Superior temporal gyrus (tissue), 1 donor: Measurements from ENCODE around the gene ADCY2.

Source experiments
- DNase-seq: peaks from one replicate; pipeline ENCODE4 v3.0.0-alpha.2; 2016; ENCODE audit errors: extremely low spot score

Gene ADCY2

DNA sequence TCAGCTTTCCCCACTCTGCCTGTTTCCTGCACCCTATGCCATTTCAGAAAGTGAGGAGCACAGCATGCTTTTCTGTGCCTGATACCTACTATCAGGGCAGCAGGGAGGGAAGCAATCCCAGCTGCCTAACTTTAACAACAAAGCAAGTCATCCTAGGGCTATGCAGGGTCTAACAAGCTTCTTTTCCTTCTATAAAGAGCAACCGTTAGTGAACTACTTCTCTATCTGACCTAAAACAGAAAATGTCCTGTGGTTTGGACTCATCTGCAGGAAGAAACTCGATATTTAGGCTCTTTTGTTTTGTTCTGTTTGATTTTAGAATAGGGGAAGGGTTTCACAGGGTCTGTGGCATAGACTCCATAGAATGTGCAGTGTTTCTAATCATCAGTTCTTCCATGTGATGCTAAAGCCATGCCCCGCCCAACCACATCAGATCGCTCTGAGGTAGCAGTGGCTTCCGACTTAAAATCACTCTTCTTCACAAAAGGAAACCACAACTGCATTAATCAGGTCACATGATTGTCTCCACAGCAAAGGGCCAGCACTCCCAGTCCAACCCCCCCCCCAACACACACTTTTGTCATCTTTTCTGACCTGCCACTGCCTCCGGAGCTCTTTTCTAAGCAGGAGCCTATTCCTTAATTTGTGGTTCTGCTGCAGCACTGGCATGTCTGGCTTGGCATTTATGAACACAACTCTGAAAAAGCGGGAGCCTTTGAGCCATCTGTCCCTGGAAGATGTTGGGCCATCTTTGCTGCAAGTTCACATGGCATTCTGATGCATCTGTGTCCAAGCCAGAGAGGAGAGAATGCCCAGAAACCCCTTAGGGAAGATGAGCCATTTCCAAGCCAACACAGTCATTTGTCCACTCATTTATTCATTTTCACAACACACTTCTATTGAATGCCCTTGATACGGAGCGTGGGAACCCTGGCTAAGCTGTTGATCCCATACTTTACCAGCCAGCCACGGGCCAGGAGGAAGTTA is 383.4 kb downstream of the ADCY2 start:
- no peak for DNase-seq

DNA sequence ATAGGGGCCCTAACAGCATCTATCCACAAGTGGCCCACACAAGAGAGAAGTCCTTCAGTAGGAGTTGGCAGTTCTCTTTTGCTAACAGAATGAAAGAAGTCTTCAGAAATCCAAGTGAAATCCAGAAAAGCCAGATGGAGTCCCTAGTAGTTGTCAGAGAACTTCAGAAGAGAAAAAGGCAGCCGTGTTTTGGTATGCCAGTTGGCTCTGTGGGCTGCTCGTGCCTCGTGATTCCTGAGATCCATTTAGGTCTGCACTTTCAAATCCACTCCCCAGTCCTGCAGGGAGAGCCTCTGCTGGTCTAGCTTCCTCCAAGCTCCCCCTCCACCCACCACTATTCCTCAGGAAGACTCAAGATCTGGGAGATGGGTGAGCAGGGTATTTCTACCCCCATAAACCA is 386.0 kb downstream of the ADCY2 start:
- DNase-seq: peak; percentile 31

DNA sequence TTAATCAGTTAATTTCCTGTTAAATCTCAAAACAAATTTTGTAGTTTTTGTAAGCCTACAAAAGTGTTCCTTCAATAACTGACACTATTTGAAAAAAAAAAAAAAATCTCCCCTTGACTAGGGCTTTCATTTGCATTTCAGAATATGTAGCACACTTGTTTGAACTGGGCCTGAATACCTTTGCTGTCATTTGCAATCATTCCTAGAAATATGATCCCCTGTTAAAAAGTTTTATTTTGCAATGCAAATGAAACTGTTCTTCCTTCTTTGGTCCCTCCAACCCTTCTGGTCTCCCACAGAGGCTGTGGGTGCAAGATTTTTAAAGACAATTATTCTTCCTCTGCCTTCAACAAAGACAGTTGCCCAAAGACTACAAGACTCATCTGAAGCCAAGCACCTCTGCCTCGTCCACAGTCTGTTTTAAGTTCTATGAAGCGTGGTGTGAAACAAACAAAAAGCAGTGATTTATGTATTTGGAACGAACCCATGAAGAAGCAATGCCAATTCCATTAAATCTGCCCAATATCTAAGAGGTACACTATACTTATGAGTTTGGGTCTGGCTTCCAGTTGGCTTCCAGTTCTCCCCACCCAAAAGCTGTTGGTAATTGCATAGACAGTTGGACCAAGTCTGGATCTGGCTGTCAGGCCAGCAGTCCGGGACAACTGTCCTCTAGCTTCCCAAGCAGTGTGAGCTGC is 388.9 kb downstream of the ADCY2 start:
- no peak for DNase-seq

DNA sequence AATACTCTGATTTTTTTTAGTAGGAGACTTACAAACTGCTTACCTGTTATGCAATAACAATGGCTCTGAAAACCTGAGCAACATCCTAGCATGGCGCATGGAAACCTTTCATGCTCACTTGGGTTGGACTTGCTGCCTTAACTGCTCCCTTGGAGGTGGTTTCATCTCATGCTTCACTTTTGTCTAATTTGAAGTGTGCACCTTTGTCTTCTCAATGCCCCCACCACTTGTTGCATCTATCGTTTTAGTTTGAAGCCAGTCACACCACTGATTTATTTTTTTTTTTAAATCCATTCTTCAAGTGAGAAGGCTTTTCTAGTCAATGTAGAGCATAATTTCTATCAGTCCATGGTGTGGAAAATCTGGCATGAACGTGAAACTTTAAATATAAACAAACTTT is 391.8 kb downstream of the ADCY2 start:
- DNase-seq: no peak

DNA sequence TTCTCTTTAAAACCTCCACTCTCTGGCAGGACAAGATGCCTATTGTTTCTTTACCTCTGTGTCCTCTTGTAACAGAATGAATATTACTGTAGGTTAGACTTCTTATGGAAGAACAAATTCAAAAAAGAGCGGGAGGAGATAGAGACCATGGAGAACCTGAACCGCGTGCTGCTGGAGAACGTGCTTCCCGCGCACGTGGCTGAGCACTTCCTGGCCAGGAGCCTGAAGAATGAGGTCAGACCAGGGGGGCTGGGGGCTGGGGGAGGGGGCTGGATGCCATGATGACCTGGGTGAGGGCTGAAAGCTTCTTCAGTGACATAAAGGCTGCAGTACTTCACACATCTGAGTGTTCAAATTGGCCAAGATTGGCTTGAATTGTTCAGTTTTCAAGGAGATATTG is 393.6 kb downstream of the ADCY2 start:
- DNase-seq: no peak

DNA sequence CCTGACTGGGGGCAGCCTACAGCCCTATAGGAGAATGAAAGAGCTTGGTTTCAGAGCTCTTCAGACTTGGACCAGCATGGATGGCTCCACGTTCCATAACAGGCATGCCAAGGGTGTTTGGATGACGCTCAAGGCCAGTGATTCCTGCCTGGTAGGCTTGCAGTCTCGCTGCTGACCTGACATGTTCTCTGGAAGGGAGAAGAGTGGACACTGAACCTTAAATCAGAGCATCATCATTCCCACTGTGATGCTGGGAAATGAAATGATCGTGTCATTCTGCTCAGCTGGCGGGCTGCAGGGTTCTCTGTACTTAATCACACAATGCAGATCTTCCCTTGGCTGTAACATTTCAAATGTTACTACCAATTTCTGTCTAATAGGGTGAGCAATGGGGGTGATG is 398.0 kb downstream of the ADCY2 start:
- DNase-seq: no peak

DNA sequence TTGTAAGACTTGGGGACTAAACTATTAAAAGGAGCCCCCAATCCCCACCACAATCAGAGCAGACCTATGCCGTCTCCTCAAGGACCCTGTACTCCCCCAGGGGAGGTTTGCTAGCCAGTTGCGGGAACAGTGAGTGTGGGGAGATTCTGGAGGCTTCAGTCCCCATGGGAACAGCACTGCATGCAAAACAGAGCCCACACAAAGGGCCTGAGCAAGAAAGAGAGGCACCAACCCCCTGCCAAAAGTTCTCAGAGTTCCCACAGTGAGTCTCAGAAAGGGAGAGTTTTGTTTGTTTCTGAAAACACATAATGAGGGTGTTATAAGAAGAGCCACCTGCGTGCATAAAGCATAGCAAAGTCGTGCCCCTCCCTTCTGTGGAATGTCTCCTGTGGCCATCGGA is 398.4 kb downstream of the ADCY2 start:
- no peak for DNase-seq

DNA sequence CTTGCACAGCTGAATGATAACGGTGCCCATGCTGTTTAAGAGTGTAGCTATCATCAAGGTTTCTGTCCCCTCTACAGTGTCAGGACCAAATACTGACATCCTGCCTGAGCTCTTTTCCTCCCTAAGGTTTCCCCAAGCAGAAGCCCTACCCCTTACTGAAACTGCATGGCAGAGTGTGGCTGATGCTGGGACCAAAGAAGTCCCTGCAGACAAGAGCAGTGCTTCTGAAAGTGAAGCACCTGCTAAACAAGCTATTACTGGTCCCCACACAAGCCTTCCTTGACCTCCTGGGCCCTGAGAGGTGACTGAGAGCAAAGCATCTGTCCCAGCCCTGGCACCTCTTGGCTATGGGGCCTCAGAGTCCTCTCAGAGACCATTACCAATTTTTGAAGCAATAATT is 398.9 kb downstream of the ADCY2 start:
- no peak for DNase-seq

DNA sequence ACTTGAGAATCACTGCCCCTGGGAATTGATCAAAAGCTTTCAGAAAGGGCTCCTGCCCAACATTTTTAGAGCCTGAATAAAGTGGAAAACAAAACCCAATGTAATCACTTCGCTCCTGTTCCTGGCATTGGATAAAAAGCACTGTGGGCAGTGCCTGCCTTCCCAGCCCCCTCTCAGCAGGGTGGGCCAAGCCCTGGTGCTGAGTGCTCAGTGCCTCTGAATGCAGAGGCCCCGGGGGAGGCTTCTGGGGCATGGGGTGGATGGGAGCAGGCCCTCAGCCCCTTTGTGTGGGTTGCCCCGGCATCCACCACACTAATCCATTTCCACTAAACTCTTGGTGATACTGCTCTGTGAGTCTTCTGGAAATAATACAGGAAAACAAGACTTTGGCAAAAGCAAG is 399.4 kb downstream of the ADCY2 start:
- DNase-seq: no peak

DNA sequence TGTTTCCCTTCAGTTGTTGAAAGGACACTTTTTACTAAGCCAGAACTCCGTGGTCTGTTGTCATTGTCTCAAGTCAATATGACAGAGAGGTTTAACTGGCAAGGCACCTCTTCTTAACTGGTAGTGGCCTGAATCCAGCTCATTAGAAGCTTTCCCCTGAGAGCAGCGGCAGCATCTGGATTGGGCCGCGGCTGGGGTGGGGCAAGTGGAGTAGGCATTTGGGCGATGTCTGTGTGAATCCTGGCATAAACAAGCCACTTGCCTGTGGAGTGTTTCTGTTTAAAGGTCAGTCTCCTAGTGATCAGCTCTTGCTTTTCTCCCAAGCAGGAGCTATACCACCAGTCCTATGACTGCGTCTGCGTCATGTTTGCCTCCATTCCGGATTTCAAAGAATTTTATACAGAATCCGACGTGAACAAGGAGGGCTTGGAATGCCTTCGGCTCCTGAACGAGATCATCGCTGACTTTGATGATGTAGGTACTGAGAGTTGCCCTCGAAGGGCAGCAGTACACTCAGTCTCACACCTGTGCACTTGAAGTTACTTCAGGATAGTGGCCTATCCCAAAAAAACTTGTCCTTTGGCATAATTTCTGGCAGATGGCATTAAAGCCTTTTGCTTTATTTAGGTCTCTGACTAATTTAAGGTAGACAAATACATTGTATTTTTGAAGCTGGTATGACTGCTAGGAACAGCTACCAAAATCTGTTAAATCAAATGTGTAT is 406.1 kb downstream of the ADCY2 start:
- peak; percentile 24 for DNase-seq

DNA sequence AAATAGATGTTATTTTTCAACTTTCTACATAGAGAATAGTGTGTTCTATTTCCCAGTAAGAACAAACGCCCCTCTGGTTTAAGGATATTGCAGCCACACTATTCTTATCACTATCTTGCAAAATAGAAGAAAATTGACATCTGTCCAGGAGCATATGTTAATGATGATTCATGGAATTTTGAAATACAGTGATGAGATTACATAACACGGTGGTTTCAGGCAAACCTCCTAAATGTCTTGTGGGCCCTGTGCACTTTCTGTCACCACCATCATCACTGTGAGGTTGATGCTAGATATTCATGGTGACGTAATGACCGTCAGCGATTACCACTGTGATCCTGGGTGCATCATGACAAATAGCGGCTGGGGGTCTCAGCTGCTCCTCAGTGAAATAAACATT is 406.9 kb downstream of the ADCY2 start:
- no peak for DNase-seq

DNA sequence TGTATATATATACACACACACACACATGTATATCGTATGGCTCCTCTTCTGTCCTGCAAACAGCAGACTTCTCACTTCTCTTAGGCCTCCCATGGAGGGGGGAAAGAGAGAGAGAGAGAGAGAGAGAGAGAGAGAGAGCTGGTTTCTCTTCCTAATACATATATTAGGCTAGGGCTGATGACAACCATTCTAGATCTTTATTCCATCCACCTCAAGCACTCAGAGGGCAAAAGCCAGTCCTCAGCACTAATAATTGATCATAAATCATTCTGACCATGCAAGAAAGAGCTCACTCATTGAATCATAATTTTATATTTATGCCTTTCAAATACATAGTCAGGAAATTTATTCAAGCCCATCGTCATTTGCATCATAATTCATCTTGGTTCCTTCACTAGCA is 408.0 kb downstream of the ADCY2 start:
- no peak for DNase-seq

DNA sequence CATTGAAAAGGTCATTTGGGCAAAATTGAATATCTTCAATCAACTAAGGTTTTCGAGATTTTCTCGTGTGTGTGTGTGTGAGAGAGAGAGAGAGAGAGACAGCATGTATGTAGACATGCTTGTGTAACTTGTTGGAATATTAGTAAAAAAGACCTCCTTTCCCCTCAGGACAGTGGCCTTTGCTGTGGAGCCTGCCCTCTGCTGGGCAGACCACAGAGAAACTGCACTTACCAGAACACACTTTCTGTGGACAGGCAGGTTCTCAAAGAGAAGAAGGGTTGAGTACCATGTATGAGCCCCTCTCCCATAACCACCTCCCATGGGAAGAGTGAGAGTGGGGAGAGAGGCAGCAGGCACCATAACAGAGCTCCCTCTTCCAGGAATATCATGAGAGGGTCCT is 409.4 kb downstream of the ADCY2 start:
- DNase-seq: no peak

DNA sequence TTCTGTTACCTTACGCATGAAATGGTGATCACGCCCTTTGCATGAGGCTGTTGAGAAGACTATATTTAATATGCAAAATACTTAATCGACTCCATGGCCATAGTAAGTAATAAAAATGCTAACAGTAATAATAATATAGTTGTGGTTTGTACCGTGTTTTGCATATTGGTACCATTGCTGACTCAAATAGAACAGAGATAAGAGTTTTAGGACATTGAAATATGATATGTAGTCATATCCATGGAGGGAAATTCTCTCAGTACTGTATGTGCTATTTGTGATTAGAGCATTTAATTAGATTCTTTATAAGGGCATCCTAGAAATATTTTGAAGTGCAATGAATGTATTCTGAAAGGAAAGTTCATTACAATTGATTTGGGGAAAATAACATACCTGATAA is 413.1 kb downstream of the ADCY2 start:
- no peak for DNase-seq

DNA sequence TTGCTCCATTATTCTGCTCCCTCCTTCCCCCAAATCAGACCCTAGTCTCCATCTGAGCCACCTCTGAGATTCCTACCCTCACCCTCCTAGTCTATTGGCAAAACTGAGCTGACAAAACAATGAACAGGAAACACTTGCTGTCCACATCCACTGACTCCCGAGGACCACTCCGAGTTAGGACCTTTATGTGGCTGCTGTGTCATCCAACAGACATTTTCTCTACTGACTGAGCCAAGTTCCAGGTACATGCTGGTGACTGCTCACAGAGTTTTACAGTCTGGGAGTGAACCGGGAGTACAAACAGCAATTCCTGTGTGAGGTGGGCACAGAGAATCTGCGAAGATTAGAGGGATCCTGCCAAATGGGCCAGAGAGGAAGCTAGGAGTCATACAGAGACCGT is 415.8 kb downstream of the ADCY2 start:
- no peak for DNase-seq

DNA sequence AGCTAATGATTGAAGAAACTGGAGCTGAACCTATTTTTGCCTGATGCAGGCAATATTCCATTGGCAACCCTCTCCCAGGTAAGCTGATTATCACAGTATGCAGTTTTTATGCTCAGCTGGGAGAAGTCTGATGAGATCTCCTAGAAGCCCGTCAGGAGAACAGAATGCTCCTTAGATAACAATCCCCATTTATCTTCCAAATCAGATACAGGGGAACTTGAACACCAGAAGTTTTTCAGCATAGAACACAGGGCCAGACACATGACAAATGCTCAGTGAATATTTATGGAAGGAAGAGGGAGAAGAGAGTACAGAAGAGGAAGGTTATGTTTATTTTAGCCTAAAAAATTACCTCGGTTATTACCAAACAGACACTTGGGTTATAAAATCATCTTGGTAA is 417.1 kb downstream of the ADCY2 start:
- DNase-seq: no peak

DNA sequence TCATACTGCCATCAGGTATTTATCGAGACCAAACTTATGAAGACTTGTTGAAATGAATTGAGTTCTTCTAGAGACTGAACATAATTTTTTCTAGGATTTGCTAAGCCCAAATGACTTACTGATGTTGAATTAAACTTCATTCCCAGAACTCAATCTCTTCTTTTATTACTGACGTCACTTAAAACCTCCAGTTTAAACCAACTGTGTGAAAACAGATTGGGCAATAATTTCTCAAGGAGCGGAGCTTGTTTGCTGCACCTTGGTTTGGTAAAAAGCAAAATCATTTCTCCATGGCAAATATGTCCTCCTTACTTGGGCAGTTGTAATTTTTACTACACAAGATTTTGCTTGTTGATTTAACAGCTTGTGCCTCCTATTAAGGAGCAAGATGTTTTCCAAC is 417.6 kb downstream of the ADCY2 start:
- no peak for DNase-seq

DNA sequence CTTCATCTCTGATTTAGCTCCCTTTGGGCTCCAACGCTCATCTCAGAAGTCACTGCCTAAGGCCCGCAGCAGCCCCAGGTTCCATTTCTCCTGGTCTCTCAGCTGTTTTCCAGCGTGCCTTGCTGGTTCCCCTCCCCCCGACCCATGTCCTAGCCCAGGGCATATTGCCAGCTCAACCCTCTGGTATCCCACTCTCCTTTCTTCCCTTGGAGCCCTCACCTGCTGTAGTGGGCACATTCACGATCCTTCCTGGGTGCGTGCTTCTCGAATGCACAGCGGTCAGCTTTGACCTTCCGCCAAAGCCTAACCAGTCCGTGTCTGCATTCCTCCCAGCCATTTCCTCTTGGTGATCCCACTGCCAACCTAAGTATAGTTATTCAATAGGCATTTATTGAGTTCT is 418.9 kb downstream of the ADCY2 start:
- DNase-seq: no peak

DNA sequence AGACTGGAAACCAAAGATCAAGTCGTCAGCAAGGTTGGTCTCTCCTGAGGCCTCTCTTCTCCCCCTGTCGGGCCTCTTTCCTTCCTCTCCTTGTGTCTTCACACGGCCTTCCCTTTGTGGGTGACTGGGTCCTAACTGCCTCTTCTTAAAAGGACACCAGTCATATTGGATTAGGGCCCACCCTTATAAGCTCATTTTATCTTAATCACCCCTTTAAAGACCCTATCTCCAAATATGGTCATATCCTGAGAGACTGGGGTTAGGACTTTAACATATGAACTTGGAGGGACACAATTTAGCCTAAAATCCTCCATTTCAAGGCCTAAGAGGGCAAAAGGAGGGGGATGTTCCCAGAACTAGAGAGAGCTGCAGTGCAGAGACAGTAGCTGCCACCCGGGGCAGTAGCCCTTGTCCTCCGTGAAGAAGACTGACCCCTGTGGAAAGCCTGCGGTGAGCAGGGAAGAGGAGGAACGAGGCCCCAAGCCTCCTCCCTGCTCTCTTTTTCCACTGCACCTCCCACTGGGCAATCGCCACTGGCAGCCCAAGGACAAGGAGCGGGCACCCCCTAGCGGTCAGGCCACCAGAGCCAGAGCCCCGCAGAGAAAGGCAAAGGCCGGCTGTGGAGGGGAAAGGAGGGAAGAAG is 420.1 kb downstream of the ADCY2 start:
- peak; percentile 78 for DNase-seq

DNA sequence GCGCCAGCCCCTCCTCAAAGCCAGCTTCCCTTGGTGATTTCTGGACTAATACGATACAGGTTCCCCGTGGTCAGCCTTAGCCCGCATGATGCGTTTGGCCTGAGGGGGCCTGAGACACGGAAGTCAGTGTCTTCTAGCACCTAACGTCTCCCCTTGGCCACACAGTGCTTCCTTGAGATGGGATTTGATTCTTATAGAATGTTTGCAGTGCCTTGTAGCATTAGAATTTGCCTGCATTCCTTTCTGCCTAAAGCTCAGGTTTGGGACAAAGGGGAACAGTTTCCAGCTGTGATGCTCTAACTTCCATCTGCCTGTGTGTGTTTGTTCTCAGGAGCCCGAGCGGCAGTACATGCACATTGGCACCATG is 420.6 kb downstream of the ADCY2 start:
- no peak for DNase-seq

DNA sequence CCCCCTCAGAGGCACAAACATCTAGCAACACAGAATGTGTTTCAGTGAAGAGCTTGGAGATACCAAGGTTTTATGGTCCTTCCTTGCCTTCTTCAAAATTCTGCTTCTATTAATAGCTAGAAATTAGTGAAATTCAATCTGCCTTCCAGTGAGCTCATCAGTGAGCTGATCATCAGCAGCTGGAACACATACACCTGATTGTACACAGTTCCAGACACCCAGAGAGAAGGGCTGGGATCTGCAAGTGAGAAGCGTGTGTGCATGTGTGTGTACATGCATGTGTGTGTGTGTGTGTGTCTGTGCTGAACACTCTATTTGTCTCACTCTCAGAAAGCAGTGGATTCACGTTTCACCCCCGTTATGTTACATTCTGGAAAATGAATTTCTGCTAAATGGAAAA is 426.5 kb downstream of the ADCY2 start:
- DNase-seq: no peak

DNA sequence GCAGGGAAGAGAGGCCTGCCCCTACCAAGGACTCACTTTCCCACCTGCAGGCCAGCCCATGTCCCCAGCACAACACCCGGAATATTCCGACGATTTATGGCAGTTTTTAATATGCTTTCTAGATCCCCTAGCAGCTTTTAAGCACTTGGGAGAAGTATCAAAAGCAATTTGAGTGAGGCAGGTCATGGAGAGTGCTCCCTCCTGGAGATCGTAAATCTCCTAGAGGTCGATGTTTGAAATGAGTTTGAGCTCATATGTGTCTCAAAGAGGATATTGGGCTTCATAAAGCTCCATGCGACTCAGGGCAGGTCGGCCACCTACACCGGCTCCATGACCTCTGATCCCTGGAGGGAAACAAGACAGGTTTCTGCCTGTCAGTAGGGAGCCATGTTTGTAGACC is 427.7 kb downstream of the ADCY2 start:
- DNase-seq: no peak
